A172 (cell line): ENCODE data around the gene EXTL1. TPM values are rescaled to one million over a fixed set of nuclear protein-coding genes. Genes with fewer than 3 reads are reported as not detected.

ENCODE experiments used
- DNase-seq: peaks from one replicate; pipeline ENCODE4 v3.0.0-alpha.2; 2015; ENCODE audit warnings: low spot score
- total RNA-seq: library from RNA; depleted of rRNA; stranded (reverse); fragments of >200 nt; shearing (Covaris generic); gene quantifications from 2 replicates; pipeline ENCODE4 v1.2.3, GENCODE V29; 2014

Gene EXTL1
- total RNA-seq, 1 experiment from 2014 or later = not detected

DNA sequence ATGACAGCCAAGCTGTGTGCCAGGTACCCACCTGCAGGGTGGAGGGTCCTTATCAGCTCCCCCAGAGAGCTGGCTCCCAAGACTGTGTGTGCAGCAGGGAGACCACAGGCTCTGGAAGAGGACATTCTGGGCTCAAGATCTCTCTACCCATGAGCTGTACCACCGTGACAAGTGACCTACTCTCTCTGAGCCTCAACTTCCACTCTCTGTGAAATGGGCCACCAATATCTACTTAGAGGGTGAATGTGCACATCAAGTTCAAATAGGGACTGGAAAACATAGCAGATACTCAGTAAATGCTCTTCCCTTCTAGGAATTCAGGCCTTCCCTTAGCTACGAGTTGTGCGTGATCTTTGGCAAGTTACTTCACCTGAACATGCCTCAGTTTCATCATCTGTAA is 22.8 kb downstream of the EXTL1 start:
- DNase-seq = no peak

DNA sequence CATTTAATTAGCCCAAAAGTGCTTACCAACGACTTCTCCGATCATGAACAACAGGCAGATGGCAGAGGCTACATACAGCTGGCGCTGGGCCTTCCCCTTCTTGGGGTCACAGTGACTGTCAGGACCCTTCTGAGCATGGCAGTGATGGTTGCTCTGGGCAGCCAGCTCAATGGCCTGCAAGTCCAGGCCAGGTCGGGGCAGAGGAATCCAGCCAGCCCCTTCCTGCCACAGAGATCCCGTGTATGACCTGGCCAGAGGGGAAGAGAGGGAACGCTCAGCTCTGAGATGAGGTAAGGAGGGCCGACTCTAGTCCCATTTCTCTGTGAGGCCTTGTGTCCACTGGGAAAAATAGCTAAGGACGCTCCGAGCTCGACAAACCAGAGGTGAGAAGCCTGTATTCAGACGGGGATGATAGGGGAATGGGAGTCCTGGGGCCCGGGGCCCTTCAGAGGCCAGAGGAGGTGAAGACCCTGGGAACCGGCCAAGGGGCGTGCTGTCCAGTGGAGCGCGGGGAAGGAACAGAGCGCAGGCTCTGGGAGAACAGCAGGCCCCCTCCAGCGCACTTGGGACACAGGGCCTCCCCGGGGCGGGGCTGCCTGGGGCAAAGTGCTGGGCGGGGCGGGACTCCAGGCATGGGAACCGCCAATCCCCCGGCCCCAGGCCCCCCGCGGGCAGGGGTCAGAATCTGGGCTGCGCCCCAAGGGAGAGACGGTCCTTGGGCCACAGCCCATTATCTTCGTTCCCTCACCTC is 23.6 kb downstream of the EXTL1 start:
- no peak for DNase-seq

DNA sequence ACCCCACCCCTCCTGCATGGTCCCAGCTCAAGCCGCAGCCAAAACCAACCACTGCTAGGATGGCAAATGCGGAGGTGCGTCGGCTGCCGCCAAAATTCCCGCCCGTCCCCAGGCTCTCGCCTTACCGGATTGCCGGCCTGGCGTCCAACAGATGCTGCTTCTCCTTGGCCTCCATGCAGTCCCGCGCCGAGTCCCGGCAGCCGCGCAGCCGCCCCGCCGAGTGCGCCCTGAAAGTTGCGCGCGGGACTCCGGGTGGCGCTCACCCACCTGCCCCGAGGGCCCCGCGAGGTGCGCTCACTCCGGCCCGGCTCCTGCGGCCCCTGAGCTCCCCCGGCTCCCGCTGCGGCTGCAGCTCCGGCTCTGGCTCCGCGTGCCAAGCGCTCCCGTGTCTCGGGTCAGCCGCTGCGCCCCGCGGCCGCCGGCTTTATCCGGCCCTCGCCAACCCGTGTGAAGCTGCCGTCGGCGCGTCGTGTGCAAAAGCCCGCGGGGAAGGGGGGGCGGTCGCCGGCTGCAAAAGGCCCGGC is 24.2 kb downstream of the EXTL1 start, which contains the start of gene SLC30A2:
TSS of gene SLC30A2 (minus strand) at position 397 of the 524 bp plus-strand sequence. CDS start at position 175, 222 bp downstream.
- no peak for DNase-seq

DNA sequence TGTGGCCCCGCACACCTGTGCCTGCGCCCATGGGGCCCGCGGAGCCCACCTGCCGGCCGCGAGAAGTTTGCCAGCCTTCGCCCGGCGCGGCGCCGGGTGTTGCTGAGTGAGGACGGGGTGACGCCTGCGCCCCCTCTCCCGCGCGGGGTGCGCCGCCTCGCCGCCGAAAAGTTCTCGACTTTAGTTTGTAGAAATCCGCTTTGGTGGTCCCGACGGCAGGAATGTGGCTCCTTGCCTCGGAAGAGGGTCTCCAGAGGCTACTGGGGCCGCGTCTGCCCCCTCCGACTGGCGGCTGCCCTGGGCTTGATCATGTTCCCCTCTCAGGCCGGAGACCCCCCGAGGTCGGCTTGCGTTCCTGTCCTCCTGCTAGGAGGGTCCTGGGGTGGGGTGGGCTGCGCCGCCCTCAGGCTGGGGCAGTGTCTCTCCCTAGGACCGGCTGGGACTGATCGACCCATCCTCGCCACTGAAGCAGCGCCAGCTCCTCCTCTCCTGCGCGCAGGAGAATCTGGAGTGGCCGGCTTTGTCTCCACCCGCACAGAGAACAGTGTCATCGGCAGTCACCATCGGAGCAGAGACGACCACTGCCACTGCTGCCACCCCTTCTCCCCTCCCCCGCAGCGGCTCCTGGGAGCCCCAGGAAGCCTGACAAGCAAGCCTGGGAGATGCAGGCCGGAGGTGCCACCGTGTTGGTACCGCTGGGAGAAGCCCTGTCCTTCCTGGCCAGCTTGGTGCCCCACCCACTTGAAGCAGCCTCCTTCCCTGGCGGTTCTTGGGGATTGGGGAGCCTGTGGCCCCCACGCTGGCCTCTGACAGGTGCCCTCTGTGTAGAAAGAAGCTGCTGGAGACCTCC is 24.9 kb downstream of the EXTL1 start:
- DNase-seq = no peak

DNA sequence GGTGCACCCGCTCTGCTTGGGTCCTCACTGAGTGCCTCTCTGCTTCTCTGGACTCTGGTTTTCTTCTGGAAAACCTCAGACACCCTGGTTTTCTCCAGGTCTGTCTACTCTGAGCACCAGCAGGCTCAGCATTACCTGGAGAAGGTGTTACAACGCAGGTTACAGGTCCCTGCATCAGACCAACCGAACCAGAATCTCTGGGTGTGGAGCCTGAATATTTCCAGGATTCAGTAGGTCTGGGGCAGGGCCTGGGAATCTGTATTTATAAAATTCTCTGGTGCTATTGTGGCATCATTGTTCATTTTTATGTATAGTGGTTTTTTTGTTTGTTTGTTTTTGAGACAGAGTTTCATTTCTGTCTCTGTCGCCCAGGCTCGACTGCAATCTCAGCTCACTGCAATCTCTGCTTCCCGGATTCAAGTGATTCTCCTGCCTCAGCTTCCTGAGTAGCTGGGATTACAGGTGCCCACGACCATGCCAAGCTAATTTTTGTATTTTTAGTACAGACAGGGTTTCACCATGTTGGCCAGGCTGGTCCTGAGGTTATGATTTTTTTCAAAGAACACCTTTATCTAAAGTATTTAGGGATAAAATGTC is 25.8 kb downstream of the EXTL1 start:
- no peak for DNase-seq

DNA sequence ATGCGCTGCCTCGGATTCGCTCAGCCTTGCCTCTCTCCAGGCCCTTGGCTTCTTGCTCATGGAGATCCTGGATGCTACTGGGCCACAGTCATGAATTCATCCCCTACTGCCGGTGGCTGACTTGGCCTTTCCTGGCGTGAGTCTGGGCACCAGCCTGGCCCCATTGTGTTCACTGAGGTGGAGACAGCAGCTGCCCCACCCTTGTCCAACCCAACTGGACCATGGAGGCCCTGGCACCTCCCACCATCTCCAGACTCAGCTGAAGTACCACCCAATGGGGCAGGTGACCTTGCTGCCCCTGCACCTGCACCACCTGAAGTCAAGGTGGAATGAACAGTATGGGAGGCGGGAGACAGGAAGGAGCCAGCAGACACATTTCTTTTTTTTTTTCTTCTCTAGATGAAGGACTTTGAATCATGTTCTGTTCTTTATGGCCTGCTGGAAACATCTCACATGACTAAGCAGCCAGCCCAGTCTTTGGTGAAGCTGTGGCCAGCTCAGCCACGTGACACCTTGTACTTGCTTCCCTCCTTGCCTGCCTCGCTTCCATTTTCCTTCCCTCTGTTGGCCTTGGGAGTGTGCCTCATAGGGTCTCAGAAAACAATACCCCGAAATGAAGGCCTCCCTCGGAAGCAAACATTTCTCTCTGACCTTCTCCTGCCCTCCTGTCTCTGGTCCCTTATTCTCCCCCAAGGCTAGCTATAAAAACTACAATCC is 28.1 kb downstream of the EXTL1 start:
- DNase-seq = no peak

DNA sequence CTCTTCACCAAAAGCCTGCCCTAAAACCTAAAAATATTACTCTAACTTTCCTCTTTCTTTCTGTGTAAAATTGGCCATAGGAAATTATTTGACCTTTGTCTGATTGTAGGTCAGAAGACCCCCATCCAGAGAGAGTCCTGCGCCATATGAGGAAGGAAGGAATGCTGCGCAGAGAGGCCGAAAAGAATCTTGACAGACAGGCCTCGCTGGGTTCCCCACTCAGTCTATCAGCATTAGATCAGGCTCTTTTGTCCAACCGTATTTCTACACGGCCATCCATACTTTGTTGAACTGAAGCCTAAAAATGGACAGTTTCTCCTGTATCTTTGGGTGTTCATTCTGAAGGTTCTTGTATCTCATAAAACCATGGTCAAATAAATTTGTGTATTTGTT is 28.7 kb downstream of the EXTL1 start:
- no peak for DNase-seq

DNA sequence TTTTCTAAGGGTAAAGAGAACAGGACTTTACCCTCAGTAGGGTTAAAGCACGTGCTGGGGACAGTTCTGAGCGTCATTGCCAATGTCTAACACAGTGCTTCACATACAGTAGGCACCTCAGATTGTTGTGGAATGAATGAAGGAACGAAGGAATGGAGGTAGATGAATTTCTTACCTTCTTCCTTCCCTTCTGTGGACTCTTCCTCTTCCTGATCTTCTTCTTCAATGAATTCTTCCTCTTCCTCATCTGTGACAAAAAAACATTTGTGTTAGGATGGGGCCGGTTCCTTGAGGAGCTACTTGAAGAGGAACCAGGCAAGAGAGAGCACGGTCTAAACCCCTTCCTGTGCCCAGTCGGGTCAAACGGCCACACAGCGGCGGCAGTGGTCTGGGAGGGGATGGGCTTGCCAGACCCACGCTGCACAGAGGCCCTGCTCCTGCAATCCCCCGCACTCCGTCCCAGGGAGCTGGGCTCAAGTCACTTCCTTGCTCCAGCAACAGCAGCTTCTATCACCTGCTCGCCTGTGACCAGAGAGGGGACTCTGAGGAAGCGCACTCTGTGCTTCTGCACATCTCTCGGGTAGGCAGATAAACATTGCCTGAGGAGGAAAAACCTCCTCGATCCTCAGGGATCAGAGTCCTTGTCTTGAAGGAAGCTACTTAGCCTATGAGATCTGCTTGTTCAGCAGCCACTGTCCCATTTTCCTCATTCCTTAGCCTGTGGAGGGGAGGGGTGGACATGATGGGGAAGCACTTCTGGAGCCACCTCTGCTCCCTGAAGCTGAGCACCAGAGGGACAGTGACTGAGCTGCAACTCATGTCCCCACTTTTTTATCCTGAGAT is 32.4 kb downstream of the EXTL1 start:
- DNase-seq = no peak

DNA sequence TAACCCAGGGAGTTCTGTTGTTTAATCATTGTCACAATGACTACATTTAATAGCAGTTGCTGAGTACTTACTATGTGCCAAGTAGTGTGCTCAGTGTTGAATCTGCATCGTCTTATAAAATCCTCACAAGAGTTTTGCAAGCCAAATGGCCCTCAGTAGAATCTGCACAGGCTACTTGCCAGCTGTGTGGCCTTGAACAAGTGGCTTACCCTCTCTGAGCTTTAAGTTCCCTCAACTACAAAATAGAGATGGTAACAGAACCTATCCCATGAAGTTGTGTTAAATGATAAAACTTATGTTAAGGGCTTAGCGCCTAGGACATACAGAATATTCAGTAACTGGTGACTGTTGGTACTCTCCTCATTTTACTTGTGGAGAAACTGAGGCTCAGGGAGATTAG is 33.5 kb downstream of the EXTL1 start:
- DNase-seq = no peak

DNA sequence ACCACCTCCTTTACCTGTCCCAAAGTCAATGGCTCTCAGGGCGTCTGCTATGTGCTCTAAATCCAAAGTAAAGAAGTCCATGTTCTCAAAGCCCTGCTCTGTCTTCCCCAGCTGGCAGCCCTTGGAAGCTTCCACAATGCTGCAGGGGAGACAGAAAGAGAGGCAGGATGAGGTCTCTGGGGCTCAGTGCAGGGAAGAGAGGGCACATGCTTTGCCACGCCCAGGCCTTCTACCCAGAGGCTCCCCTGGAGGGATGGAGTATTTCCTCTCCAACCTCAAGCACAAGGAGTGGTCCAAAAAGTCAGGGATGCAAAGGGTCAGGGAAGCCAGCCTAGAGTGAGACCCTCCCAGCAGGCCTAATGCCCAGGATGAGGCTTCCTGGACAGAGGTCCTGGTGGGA is 35.6 kb downstream of the EXTL1 start:
- no peak for DNase-seq

DNA sequence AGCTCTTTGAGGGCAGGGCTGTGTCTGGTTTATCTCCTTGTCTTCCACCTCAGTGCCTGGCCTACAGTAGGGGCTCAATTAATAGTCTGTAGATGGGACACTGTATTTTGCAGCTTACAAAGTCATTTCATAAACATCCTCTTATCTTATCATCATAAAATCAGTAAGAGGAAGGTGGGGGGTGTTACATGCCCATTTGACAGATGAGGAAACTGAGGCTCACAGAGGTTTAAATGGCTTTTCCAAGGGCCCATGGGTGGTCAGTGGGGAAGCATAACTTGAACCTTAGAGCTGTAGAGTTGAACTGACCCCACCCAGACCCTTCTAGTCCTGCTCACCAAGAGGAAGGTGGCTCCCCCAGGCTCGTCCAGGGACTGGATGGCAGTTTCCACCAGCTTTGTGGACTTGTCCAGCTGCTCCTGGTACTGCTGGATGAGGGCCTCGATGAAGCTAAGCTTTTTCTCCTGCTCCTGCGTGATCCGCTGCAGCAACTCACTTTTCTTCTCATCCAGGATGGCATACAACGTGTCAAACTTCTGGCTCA is 36.5 kb downstream of the EXTL1 start:
- DNase-seq = no peak

DNA sequence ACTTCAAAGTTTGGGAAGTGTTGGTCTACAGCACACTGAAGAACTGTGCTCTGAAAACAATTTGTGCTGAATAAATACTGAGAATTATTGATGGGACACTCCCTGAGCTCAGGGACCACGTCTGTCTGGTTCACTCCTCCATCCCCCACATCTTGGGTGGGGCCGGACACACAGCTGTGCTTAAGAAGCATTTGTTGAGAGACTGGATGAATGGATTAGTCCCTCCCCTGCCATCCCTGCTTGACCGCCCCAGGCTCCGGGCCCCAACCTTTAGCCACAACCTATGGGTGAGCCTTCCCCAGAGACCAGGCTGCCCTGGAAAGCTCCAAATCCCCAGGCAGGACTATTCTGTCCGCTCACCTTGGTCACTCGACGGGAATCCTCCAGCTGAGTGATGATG is 38.3 kb downstream of the EXTL1 start:
- no peak for DNase-seq

DNA sequence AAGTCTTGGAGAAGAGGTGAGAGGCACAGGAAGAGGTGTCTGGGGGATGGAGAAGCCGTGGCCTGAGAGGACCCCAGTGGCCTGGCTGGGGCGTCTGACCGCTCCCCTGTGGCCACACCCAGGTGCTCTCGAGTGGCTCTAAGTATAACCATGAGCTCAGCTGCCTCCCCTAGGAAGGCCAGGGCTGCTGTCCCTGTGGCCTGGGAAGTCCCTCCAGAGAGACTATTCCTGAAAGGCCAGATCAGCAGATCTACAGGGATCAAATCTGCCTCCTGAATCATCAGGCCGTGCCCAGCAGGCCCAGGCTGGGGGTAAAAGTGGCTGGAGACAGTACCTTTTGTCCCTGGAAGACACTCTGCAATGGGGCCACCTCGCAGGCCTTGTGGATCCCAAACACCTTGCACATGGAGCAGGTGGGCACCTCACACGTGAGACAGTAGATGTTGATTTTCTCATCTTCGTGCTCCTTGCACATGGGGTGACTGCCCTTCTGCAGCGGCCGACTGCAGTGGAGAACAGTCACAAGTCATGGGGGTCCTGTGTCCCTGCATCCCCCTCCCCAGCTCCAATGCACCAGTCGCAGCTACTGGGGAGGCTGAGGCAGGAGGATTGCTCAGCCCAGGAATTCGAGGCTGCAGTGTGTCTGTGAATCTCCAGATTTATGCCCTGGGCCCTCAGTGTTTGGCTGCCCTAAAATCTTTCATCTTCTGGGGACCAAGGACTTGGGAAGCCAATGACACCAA is 39.4 kb downstream of the EXTL1 start:
- no peak for DNase-seq

DNA sequence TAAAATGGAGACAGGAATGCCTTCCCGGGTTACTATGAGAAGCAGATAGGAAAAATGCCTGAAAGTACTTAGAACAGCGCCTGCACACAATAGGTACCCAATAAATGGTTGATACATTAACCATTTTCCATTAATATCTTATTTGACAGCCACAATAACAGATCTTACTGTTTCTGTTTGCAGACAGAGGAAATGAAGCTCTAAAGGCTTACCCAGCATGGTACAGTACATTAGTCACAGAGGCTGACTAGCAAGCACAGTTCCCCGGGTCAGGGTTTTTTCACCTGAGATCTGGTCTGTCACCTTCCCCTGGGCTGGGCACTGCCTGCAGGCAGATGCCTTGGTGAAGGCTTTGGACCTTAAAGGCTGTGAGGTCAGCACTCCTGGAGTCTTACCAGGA is 43.0 kb downstream of the EXTL1 start:
- no peak for DNase-seq

DNA sequence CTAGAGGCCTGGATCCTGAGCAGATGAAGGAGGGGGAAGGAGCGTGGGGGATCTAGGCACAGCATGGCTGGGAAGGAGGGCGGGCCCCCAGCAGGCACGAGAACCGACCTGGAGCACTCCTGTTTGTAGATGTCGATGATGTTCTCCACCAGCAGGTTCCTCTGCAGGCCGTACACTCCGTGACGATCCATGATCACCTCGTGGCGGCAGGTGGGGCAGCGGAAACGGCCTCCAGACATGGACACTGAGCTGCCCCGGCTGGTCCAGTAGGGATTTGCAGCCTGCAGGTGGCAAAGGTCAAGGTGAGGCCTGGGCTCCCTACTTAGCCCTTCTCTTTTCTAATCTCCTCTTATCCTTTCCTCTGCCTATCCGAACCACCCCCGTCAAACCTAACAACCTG is 44.6 kb downstream of the EXTL1 start:
- no peak for DNase-seq

DNA sequence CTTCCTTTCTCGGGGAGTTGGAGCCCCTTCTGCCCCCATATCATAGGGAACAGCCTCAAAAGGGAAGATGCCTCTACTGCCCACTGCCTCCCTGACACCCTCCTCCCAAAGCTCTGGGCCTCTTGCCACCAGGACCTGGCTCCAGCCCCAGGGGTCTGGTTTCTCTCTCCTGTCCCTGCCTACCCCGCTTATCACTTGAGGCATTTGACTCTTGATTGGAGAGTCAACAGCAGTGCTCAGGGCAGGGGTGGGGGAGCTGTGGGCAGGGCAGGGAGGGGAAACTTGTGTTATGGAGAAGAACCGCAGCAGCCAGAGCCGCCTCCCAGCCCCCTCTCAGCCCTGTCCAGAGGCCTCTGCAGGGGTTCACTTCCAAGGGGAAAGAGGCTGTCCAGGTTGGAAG is 45.3 kb downstream of the EXTL1 start:
- no peak for DNase-seq

DNA sequence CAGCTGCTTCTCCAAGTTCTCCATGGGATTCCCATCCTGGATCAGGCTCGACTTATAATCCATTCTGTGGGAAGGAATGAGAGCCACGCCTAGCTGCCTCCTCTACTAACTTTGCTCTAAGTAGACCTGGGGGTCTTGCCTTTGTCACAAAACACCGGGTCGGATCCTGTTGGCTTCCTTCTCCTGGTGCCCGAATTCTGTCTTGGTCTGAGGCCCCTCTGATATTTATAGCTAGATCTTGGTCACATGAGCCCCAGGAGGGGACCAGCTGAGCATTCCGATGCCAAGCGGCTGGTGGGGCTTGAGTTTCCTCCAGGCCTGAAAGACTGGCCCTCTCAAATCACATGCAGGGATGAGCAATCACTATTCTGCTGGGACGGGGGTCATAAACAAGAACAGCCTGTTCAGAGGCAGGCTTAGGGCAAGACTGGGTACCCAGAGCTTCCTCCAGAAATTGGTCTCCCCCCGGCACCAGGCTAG is 45.9 kb downstream of the EXTL1 start, which contains the start of gene TRIM63:
TSS of gene TRIM63 (minus strand) at position 199 of the 480 bp plus-strand sequence. CDS start at position 63, 136 bp downstream.
- DNase-seq = no peak

DNA sequence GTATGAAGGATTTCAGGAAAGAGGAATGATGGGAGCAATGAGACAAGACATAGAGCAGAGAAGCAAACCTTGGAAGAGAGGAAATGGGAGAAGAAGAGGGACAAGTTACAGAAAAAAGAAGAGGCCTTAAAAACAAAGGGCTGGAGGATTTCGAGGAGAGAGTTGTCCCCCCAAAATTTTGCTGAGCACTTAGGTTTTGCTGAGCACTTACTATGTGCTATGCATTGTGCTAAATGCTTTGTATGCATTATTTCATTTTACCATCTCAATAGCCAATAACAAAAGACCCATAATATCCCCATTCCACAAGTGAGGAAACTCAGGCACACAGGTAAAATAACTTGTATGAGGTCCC is 48.3 kb downstream of the EXTL1 start:
- no peak for DNase-seq

DNA sequence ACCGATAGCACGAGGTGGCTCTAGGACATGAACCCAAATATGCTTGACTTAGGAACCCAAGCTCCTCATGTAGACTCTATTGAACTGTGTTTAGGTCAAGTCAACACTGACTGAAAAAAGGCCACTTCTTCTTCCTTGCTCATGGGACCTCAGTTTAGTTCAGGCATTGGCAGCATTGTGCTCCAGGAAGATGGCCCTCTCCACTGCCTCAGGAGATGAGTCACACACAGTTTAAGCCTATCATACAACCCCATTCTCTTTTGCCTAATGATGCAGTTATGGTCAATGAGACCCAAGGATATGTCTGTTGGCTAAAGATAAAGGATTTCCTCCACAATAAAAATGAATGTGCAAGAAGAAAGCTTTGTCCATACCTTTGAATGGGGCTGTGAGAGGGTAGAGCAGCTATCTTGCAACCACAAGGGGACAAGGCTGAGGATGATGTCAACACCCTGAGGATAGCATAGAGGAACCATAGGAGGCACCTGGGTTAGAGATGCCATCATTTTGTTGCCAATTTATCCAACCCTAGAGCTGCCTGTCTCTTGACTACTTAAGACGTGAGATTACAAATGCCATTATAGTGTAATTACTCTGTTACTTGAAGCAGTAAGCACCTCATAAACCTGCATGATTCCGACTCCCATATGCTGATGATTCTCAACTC is 48.9 kb downstream of the EXTL1 start:
- DNase-seq = no peak
